OCI-LY1 (cell line): ENCODE results near the gene OFD1.

ENCODE experiments used
- CTCF ChIP-seq: fragments of 200-600 bp; sonication (generic), shearing (Covaris generic); IDR thresholded peaks from 2 replicates; pipeline ENCODE4 v1.5.1; 2017; ENCODE audit warnings: mild to moderate bottlenecking, antibody characterized with exemption, low read length, moderate library complexity, mixed read lengths
- EZH2 ChIP-seq: fragments of 200-600 bp; sonication (generic), shearing (Covaris generic); IDR thresholded peaks from 2 replicates; pipeline ENCODE4 v1.8.0; 2017; ENCODE audit warnings: borderline replicate concordance, mixed run types, mild to moderate bottlenecking, antibody characterized with exemption, low read length, moderate library complexity, mixed read lengths

GRCh38 chrX:13774696-13775095, 40.1 kb downstream of the OFD1 start:
- TF ChIP-seq CTCF (no peak), EZH2 (no peak)
